Measurements from ENCODE around the gene KIZ.

Gene KIZ

DNA sequence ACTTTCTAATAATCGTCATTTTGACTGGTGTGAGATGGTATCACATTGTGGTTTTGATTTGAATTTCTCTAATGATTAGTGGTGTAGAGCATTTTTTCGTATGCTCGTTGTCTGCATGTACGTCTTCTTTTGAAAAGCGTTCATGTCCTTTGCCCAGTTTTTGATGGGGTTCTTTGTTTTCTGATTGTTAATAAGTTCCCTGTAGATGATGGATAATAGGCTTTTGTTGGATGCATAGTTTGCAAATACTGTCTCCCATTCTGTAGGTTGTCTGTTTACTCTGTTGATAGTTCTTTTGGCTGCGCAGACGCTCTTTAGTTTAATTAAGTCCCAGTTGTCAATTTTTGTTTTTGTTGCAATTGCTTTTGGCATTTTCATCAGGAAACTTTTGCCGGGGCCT is 144.9 kb downstream of the KIZ start:
- H3K36me3 ChIP-seq, result no peaks in the 10 kb centered on the region
- H3K4me3 ChIP-seq, result no peak overlapping the region
- no peak for TF ChIP-seq Cebpa-rat (IDR thresholded peaks at IDR 0.05)
- no peak overlapping the region for H3K27ac ChIP-seq
- H3K9me3 ChIP-seq, result peaks cover 11% of the 10 kb centered on the region
- no peak overlapping the region for H3K9ac ChIP-seq
- H3K27me3 ChIP-seq, result no peaks in the 10 kb centered on the region
- H4K20me1 ChIP-seq, result no peaks in the 10 kb centered on the region
- peaks cover 11% of the 10 kb centered on the region for H3K4me1 ChIP-seq
- no peak overlapping the region for H3K4me2 ChIP-seq

DNA sequence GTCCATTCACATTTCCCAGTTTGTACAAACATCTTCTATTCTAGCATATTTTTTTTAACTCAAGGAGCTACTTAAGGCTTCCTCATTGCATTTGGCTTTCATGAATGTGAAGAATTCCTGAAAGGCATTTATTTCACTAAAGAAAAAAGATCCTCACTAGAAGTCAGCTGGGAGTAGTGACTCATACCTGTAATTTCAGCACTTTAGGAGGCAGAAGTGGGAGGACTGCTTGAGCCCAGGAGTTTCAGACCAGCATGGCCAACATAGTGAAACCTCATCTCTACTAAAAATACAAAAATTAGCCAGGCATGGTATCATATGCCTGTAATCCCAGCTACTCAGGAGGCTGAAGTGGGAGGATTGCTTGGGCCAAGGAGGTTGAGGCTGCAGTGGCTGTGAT is 146.4 kb downstream of the KIZ start:
- H3K36me3 ChIP-seq, result no peaks in the 10 kb centered on the region
- H3K27me3 ChIP-seq, result no peaks in the 10 kb centered on the region
- peaks cover 2% of the 10 kb centered on the region for H3K9me3 ChIP-seq
- H3K27ac ChIP-seq, result no peak overlapping the region
- TF ChIP-seq Cebpa-rat (IDR thresholded peaks at IDR 0.05), result no peak
- no peak overlapping the region for H3K4me2 ChIP-seq
- H3K9ac ChIP-seq, result no peak overlapping the region
- H3K4me1 ChIP-seq, result peaks cover 5% of the 10 kb centered on the region
- H4K20me1 ChIP-seq, result no peaks in the 10 kb centered on the region
- no peak overlapping the region for H3K4me3 ChIP-seq

DNA sequence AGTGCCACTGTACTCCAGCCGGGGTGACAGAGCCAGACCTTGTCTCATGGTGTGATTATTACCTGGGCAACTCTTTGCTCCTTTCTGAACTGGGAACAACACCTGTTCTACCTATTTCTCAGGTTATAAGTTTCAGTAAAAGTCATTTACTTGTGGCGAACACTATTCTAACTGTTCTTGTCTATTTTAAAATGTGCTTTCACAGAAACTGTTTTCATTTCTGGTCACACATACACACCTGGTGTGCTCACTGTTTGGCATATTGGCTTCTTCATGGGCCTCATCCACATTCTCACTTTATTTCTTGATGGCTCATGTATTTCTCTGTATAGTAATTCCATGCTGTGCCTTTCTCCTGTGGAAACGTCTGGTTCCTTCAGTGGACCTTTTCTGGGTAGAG is 146.8 kb downstream of the KIZ start:
- Histone ChIP-seq H3K36me3 (no peaks in the 10 kb centered on the region), H3K4me2 (no peak overlapping the region), H3K4me1 (peaks cover 5% of the 10 kb centered on the region), H3K27ac (no peak overlapping the region), H4K20me1 (no peaks in the 10 kb centered on the region), H3K4me3 (no peak overlapping the region), H3K9ac (no peak overlapping the region), H3K27me3 (no peaks in the 10 kb centered on the region), H3K9me3 (no peaks in the 10 kb centered on the region)
- TF ChIP-seq Cebpa-rat (IDR thresholded peaks at IDR 0.05), result no peak

DNA sequence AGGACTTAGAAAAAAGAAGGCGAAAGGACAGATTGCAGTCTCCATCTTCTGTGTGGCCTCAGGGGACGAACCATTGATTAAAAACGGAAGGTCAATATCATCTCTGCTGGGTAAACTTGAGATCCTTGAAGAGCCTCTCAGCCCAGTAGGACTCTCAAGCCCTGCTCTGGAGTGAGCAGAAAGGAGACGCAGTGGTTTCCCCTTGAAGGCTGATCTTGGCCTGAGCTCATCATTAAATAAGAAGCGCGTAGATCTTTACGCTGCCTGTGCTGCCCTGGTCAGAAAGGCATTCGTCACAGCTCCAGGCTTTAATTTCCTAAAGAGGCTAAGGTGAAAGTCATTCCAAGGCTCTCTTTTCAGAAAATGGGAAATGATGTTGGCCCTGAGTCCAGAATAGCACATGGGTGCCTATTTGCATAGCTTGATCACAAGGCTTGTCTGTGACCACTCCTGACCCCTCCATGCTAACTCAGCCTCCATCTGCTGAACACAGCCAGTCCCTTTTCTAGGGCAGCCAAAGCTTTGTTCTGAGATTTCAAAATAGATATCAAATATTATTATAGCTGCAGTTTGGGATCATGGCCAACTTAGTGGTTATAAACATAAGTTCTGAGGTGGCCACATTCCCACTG is 148.0 kb downstream of the KIZ start:
- no peaks in the 10 kb centered on the region for H3K36me3 ChIP-seq
- TF ChIP-seq Cebpa-rat (IDR thresholded peaks at IDR 0.05), result no peak
- H3K27me3 ChIP-seq, result no peaks in the 10 kb centered on the region
- H4K20me1 ChIP-seq, result no peaks in the 10 kb centered on the region
- H3K4me2 ChIP-seq, result no peak overlapping the region
- peaks cover 5% of the 10 kb centered on the region for H3K4me1 ChIP-seq
- no peaks in the 10 kb centered on the region for H3K9me3 ChIP-seq
- H3K27ac ChIP-seq, result no peak overlapping the region
- no peak overlapping the region for H3K9ac ChIP-seq
- no peak overlapping the region for H3K4me3 ChIP-seq

DNA sequence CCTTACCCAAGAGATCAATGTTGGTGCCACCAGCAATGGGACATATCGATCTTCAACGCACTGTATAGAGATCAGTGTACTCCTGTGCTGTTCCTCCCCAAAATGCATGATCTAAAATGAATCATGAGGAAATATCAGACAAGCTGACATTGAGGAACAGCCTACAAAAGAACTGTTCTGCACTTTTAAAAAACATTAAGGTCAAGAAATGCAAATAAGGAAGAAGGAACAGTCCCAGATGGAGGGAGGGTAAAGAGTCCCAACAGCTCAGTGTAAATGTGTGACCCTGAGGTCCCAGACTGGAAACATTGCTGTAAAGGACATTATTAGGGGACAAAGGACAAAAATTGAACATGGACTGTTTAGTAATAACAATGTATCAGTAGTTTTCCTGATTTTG is 152.9 kb downstream of the KIZ start:
- TF ChIP-seq Cebpa-rat (IDR thresholded peaks at IDR 0.05), result no peak
- H3K36me3 ChIP-seq, result no peaks in the 10 kb centered on the region
- H3K4me1 ChIP-seq, result no peaks in the 10 kb centered on the region
- H3K9me3 ChIP-seq, result no peaks in the 10 kb centered on the region
- no peak overlapping the region for H3K9ac ChIP-seq
- no peak overlapping the region for H3K27ac ChIP-seq
- no peaks in the 10 kb centered on the region for H4K20me1 ChIP-seq
- H3K4me2 ChIP-seq, result no peak overlapping the region
- H3K4me3 ChIP-seq, result no peak overlapping the region
- no peaks in the 10 kb centered on the region for H3K27me3 ChIP-seq

DNA sequence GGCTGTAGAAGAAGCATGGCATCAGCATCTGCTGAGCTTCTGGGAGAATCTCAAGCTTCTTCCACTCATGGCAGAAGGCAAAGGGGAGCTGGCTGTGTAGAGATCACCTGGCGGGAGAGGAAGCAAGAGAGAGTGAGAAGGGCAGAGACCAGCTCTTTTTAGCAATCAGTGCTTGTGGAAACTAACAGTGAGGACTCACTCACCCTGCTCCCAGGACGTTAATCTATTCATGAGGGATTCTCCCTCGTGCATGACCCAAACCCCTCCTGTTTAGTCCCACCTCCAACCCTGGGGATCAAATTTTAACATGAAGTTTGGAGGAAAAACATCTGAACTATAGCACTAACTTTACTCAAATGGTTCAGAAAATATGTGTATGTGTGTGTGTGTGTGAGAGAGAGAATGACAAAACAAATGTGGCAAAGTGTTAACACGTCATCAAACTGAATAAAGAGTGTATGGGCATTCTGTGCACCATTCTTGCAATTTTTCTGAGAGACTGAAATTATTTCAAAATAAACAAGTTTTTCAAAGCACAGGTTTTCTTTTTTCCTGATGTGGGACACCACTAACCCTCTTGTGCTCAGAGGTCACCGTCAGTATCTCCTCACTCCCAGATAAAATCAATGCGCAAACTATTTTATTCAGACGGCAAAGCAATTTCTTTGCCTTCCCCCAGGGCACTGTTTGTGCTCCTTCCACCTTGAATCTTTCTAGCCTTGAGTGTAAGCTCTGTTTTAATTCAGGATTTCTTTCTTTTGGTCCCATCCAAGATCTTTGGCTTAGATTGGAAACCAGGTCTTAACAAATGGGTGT is 154.0 kb downstream of the KIZ start:
- TF ChIP-seq Cebpa-rat (IDR thresholded peaks at IDR 0.05), result no peak
- no peak overlapping the region for H3K4me2 ChIP-seq
- H3K36me3 ChIP-seq, result no peaks in the 10 kb centered on the region
- no peaks in the 10 kb centered on the region for H3K27me3 ChIP-seq
- H4K20me1 ChIP-seq, result no peaks in the 10 kb centered on the region
- no peak overlapping the region for H3K27ac ChIP-seq
- H3K4me1 ChIP-seq, result no peaks in the 10 kb centered on the region
- no peak overlapping the region for H3K4me3 ChIP-seq
- no peaks in the 10 kb centered on the region for H3K9me3 ChIP-seq
- H3K9ac ChIP-seq, result no peak overlapping the region

DNA sequence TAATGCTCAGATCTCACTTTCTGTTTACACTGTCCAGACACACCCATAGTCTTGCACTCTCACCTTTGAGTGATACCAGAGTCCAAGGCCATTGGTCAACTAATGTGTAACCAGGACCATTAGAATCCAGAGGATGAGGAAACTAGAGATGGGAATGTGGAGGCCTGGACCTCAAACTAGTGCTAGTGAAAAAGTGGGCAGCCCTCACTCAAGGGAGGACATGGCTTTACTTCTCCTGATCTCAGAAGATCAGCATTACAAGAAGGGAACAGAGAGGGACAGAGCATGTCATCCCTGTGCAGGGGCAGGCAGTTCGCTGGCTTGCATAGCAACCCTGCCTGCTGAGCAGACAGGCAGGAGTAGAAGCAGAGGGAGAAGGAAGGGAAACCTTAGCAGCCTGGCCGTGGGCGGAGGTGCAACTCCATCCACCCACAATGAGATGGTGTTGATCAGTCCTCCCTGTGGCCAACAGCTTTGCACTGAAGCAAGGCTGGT is 154.7 kb downstream of the KIZ start:
- H3K4me3 ChIP-seq, result no peak overlapping the region
- no peaks in the 10 kb centered on the region for H3K4me1 ChIP-seq
- H3K9me3 ChIP-seq, result no peaks in the 10 kb centered on the region
- H3K27me3 ChIP-seq, result no peaks in the 10 kb centered on the region
- no peak for TF ChIP-seq Cebpa-rat (IDR thresholded peaks at IDR 0.05)
- no peak overlapping the region for H3K27ac ChIP-seq
- no peaks in the 10 kb centered on the region for H4K20me1 ChIP-seq
- no peaks in the 10 kb centered on the region for H3K36me3 ChIP-seq
- H3K9ac ChIP-seq, result no peak overlapping the region
- no peak overlapping the region for H3K4me2 ChIP-seq

DNA sequence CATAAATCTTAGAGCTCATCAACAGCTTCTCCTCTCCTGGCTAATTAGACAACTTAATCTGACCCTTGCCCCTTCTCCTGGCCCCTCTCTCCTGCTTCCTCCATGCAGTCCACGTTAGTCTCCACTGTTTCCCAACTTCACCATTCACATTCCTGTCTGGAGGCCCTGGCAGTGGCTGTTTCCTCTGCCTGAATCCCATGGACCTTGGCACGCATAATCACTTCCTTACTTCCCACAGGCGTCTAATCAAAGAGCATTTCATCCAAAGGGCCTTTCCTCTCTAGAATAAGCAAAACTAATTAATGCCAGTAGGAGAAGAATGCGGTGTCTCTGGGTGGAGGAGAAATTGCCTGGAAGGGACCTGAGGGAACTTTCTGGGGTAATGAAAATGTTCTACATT is 160.9 kb downstream of the KIZ start:
- TF ChIP-seq Cebpa-rat (IDR thresholded peaks at IDR 0.05), result no peak
- no peaks in the 10 kb centered on the region for H3K27me3 ChIP-seq
- no peaks in the 10 kb centered on the region for H3K4me1 ChIP-seq
- H3K4me2 ChIP-seq, result no peak overlapping the region
- H3K27ac ChIP-seq, result no peak overlapping the region
- no peaks in the 10 kb centered on the region for H3K36me3 ChIP-seq
- no peak overlapping the region for H3K4me3 ChIP-seq
- H3K9ac ChIP-seq, result no peak overlapping the region
- no peaks in the 10 kb centered on the region for H3K9me3 ChIP-seq
- H4K20me1 ChIP-seq, result no peaks in the 10 kb centered on the region

DNA sequence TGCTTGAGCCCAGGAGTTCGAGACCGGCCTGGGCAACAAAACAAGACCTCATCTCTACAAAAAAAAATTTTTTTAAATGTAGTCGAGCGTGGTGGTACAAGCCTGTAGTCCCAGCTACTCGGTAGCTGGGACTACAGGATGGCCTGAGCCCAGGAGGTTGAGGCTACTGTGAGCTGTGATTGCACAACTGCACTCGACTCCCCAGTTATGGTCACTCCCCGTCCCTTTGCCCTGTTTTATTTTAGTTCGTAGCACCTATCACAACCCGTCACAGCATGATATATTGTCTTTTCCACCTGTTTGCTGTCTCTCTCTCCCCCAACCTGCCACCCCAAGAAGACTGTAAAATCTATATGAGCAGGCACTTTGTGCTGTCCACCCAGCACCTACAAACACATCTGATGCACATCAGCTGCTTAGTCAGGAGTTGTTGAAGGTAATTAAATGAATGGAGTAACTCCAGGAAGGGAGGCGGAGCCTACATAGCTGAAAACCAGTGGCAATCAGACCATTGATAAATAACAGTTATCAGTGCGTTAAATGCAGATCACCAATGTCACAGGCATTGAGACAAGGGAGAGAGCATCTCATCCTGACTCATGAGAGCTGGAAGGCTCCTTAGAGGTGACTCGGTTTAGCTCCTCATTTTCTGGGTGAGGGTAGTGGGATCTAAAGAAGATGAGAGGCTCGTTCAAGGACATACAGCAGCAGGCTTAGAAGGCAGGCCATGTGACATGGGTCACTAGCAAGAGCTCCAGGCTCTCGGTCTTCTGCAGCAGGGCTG is 162.9 kb downstream of the KIZ start:
- no peaks in the 10 kb centered on the region for H4K20me1 ChIP-seq
- no peaks in the 10 kb centered on the region for H3K36me3 ChIP-seq
- H3K4me1 ChIP-seq, result no peaks in the 10 kb centered on the region
- H3K4me2 ChIP-seq, result no peak overlapping the region
- no peaks in the 10 kb centered on the region for H3K27me3 ChIP-seq
- H3K27ac ChIP-seq, result no peak overlapping the region
- H3K9ac ChIP-seq, result no peak overlapping the region
- no peak for TF ChIP-seq Cebpa-rat (IDR thresholded peaks at IDR 0.05)
- no peak overlapping the region for H3K4me3 ChIP-seq
- H3K9me3 ChIP-seq, result no peaks in the 10 kb centered on the region

DNA sequence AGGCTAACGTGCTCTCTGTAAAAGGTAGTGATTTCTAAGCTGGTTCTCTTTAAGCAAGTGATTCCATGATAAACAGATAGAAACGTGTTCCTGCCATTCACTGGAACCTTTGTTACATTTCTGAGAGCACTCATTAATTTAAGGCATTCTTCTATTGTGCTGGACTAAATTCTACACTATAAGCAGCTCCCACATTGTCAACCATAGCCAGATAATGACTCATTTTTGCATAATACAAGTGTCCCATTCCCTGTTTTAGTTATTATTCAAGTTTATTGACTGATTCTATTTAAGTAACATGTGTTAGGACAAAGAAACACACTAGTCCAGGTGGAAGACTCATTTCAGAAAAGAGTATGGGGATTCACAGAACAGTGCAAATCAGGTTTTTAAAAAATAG is 163.8 kb downstream of the KIZ start:
- Histone ChIP-seq H3K27ac (no peak overlapping the region), H3K27me3 (no peaks in the 10 kb centered on the region), H3K4me1 (no peaks in the 10 kb centered on the region), H3K36me3 (no peaks in the 10 kb centered on the region), H3K9ac (no peak overlapping the region), H4K20me1 (no peaks in the 10 kb centered on the region), H3K9me3 (no peaks in the 10 kb centered on the region), H3K4me3 (no peak overlapping the region), H3K4me2 (no peak overlapping the region)
- no peak for TF ChIP-seq Cebpa-rat (IDR thresholded peaks at IDR 0.05)

All from BLaER1 (cell line).